Activated naive CD4-positive, alpha-beta T cell treated with anti-CD3 and anti-CD28 coated beads, Interleukin-2, amount 50 U/mL, for 16 hours (primary cell): ENCODE measurements around the gene ZIC4.

Experiments used
- DNase-seq: peaks from one replicate; pipeline ENCODE4 v3.0.0-alpha.2; 2020

Gene ZIC4

DNA sequence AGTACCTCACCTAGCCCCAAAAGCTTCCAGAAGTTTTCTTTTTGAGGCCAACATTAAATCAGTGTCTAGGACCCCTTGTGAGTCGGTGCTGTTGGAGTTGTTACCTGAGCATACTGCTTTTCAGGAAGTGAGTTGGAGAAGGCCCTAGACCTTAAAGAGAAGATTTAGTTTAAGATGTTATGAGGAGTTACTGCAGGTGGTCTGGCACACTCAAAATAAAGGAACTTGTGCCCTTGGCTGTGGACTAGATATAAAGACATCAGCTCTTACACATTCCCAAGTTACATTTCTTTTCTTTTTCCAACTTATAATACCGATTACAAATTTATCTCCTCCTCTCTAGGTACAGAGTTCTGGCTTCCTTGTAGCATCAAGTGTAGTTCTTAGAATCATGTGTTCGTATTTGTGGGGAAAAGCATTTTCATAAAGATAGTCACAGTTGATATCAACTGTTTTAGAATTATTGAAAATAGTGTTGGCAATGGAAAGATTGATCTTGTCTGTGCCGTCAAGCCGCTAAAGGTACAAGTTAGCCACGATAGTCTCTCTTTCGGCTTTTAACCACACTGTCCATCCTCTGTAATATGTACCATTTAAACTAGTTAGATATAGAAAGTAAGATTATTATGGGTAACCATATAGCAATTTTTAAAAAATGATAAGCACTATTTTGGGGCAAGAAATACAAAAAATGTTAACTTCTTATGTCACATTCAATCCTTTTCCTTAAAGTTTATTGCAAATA is 11.4 kb upstream of the ZIC4 start:
- no peak for DNase-seq

GRCh38 chr3:147416931-147417330 is 10.6 kb upstream of the ZIC4 start:
- no peak for DNase-seq

DNA sequence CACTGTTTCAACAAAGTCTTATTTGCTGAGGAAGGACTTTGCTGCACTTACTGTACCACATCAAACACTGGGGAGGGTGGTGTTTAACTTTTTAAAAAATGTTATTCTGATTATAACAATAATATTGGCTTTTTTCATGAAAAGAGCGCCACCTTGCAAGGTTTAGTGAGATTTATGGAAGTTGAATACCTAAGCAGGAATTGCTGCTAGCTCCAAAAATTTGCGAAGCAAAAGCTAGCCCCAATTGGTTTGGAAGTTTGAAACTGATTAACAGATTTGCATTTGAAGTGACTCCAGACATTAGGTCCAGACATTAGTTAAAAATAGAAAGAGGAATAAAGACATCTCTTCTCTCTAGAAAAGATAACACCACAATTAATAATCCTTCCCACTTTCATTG is 9.5 kb upstream of the ZIC4 start:
- DNase-seq: no peak

GRCh38 chr3:147415286-147415685 is 8.9 kb upstream of the ZIC4 start:
- no peak for DNase-seq

DNA sequence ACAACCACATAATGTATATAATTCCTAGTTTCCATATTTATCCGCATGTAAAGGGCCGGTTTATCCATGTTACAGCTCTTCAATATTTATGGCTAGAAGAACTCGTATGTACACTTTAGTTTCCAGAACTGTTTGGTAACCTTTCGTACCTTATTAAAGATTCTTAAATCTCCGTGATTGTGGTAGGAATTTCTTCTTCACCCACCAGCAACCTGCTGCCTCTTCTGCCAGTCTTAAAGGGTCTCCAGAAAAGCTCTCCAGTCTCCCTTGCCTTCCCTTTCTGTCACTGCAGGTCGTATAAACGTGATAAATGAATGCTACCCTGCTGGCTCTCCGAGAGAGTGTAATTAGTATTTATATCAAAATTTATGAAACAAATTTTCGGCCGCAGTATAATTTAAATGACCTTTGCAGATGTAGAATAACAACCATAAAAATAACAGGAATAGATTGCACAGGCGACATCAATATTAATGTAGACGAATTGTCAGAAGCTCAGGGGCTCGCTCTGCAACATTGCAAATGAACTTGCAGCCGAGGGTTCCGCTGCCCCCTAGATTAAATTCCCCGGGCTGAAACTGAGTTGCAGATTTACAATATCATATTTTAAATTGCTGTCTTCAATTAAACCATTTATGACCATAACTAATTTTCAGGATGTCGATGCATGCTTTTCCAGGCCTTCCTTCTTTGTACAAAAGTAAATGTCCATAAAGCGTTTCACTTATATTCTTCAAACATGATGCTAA is 8.2 kb upstream of the ZIC4 start:
- no peak for DNase-seq

DNA sequence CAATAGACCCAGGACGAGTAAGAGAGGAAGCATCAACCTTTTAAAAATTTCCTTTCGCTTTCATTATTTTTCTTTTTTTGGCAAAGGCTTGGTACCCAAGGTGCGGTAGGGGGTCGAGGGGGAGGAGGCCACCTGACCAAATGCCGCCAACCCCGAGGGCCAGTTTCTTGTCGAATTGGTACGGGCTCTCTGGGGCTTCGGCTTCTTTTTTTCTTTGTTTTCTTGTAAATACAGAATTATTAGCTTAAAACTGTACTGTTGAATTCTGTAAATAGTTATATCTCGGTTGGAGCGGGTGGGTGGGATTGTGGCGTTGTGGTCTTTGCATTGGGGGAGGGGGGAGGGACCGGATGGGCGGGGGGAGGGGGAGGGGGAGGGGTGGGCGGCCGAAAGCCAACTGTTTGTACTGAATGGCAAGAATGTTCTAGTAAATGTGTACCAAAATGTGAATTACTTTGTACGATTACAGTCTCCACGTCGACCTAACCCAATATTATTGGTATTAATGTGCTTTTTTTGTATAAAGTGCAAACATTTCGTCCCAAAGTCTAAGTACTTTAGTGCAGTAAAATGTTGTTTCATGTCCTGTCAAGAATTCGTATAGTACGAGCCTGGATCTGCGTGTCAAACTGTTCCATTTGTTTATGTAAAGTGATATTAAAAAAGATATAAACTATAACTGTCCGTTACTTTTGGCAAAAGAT is 7.5 kb upstream of the ZIC4 start:
- no peak for DNase-seq

DNA sequence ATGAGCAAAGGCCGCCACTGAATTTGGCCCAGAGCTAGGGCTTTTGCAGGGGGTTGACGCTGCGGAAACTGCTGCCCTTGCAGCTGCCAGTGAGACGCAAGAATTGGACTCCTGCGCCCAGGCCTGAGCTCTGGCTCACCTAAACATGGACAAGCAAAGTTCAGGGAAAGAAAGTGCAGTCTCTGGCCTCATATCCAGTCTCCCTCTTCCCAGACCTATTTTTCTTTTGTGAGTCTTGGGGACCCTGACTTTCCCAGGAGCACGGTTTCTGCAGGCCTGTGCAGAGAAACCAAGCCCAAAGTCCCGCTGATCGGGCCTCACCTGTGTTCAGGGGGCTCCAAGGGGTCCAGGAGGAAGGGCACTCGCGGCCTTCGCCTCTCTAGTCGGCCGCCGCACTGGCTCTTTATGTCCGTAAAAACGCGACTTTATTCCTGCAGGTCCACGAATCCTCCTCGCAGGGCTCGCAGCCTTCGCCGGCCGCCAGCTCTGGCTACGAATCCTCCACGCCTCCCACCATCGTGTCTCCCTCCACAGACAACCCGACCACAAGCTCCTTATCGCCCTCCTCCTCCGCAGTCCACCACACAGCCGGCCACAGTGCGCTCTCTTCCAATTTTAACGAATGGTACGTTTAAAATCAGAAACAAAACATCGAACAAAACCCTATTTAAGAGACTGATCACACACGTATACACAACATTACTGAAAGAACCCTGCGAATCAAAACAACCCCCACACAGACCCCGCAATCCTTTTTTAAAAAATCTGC is 6.8 kb upstream of the ZIC4 start:
- DNase-seq: no peak

GRCh38 chr3:147412261-147412916 is 6.0 kb upstream of the ZIC4 start:
- no peak for DNase-seq

GRCh38 chr3:147411815-147412241 is 5.5 kb upstream of the ZIC4 start:
- no peak for DNase-seq

GRCh38 chr3:147411238-147411814 is 5.0 kb upstream of the ZIC4 start:
- DNase-seq: no peak

- DNase-seq: no peak
These were observed 4.3 kb upstream of the ZIC4 start for GRCh38 chr3:147410526-147411237.

DNA sequence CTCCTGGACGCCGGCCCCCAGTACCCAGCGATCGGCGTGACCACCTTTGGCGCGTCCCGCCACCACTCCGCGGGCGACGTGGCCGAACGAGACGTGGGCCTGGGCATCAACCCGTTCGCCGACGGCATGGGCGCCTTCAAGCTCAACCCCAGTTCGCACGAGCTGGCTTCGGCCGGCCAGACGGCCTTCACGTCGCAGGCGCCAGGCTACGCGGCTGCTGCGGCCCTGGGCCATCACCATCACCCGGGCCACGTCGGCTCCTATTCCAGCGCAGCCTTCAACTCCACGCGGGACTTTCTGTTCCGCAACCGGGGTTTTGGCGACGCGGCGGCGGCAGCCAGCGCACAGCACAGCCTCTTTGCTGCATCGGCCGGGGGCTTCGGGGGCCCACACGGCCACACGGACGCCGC is 3.8 kb upstream of the ZIC4 start:
- DNase-seq: no peak

- no peak for DNase-seq
These were observed 3.1 kb upstream of the ZIC4 start, which contains the start of gene ZIC1 for GRCh38 chr3:147409143-147410115. ZIC1 (plus strand) TSS chr3:147409365; CDS start chr3:147410113, 748 bp downstream.

DNA sequence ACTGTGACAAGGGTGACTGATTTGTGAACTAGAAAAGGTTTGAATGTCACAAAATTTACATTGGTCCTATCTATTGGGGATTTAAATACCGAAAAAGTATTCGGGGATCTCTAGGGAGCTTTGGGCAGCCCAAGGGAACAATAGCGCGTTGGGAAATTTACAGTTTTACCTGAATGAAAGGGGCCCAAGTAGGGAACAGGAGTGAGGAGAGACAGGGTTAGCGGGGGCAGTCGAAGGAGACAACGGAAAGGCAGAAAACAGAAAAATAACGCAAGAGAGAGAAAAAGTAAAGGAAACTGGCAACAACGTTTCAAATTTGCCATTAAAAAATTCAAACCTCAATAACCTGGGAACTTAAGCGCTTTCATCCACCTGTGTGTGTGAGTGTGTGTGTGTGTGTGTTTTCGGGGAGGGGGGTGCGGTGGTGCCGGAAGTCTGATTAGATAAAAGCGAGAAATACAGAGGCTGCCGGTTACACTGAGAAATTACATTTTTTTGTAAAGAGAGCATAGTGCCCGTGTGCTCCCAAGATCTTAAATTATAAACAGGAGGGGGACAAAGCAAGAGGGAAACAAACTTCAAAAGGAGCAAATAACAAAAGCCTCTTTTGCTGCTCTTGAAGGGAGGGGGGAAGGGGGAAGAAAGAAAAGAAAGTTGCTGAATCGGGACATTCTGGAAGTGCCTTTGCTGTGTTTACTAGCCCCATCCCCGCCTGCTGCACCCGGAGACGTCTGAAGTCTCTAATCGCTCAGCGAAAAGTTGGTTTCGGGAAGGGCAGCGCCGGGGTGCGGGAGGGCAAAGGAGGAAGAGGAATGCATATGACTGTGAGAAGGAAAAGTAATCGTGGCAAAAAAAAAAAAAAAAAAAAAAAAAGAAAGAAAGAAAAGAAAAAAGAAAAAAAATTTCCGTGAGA is 2.1 kb upstream of the ZIC4 start:
- no peak for DNase-seq

GRCh38 chr3:147407498-147408187 is 1.3 kb upstream of the ZIC4 start:
- no peak for DNase-seq

DNA sequence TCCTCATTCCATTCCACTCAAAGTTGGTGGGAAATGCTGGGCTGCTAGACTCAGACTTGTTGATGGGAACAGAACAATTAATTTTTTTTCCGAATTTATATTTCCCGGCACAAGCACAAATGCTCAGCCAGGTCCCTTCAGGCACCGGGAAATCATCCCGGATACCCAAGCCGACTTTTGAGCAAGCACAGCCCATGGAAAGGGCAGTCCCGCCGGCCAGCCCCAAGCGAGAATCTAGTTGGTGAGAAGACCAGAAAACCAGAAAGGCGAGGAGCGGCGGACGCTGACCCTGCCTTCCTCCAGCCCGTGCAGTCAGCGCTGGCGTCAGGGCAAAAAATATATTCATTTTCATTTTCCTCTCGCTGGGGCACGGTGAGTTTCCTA is 763 bp upstream of the ZIC4 start:
- DNase-seq: no peak

DNA sequence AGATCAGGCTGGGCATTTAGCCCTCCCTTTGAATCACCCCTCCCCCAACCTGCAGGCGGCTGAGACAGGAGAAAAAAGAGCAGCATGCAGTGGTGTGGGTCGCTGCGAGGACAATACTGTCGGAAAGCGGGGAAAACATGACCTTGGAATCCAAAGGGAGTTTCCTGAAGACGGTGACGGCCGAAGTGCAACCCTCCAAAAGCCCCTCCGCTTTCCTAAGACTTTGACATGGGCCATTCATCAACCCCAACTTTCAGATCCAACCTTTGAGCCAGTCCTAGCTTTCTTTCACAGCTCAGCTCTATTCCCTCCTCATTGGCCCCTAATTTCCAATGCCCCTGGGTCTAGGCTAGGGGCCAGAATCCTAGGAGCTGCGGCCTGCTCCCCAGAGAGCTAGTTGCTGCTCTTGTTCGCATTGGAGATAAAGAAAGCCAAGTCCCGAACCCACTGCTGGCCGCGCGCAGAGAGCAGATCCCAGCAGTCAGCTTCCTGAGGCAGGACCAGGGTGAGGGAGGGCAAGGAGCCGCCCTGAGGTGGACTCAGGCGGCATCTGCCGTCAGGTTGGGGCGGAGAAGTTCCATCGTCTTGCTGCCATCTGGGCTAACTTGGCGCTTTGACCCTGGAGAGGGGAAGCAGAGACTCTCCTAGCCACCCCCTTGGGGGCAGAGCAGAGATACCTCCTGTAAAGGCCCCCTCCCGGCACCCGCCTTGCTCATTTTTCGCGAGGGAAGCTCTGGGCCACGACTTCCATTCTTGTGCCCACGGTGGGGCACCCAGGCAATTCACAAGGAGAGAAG is 914 bp downstream of the ZIC4 start:
- DNase-seq: no peak
